ENCODE measurements around the gene C1QTNF3.
"Not testable (repeated sequence)": the region's sequence is repeated elsewhere in the genome, so short reads cannot be mapped to it uniquely, and the experiment has no call there.

C1QTNF3 gene

GRCh38 chr5:34047774-34048572 is 5.0 kb upstream of the C1QTNF3 start:
- no peak for DNase-seq

GRCh38 chr5:34047143-34047542 is 4.1 kb upstream of the C1QTNF3 start:
- DNase-seq = no peak

GRCh38 chr5:34045996-34046395 is 3.0 kb upstream of the C1QTNF3 start:
- no peak for DNase-seq

GRCh38 chr5:34045023-34045422 is 2.0 kb upstream of the C1QTNF3 start:
- DNase-seq = no peak

GRCh38 chr5:34042321-34042720 is 692 bp downstream of the C1QTNF3 start:
- no peak for DNase-seq

- no peak for DNase-seq
These were observed 1.6 kb downstream of the C1QTNF3 start for GRCh38 chr5:34041247-34041972.

- no peak for DNase-seq
These were observed 2.5 kb downstream of the C1QTNF3 start for GRCh38 chr5:34040472-34040871.

GRCh38 chr5:34039398-34040157 is 3.4 kb downstream of the C1QTNF3 start:
- no peak for DNase-seq

GRCh38 chr5:34038838-34039237 is 4.2 kb downstream of the C1QTNF3 start:
- no peak for DNase-seq

GRCh38 chr5:34038390-34038789 is 4.6 kb downstream of the C1QTNF3 start:
- no peak for DNase-seq

GRCh38 chr5:34037726-34038125 is 5.3 kb downstream of the C1QTNF3 start:
- no peak for DNase-seq

GRCh38 chr5:34035756-34036155 is 7.3 kb downstream of the C1QTNF3 start:
- DNase-seq = no peak

GRCh38 chr5:34034534-34035327 is 8.3 kb downstream of the C1QTNF3 start:
- DNase-seq = no peak

- DNase-seq = no peak
These were observed 11.0 kb downstream of the C1QTNF3 start for GRCh38 chr5:34031966-34032365.

GRCh38 chr5:34031117-34031516 is 11.9 kb downstream of the C1QTNF3 start:
- DNase-seq = no peak

- DNase-seq = not testable (repeated sequence)
These were observed 12.4 kb downstream of the C1QTNF3 start for GRCh38 chr5:34030585-34030984.

- no peak for DNase-seq
These were observed 13.0 kb downstream of the C1QTNF3 start for GRCh38 chr5:34030048-34030447.

GRCh38 chr5:34028349-34028748 is 14.7 kb downstream of the C1QTNF3 start:
- DNase-seq = no peak

GRCh38 chr5:34026089-34026761 is 16.8 kb downstream of the C1QTNF3 start:
- no peak for DNase-seq

GRCh38 chr5:34022121-34022705 is 20.8 kb downstream of the C1QTNF3 start:
- DNase-seq = peak; percentile 38 to 66

GRCh38 chr5:34021334-34021733 is 21.7 kb downstream of the C1QTNF3 start:
- no peak for DNase-seq

- no peak for DNase-seq
These were observed 22.3 kb downstream of the C1QTNF3 start for GRCh38 chr5:34020726-34021125.
